SIG-M5 treated with dmso at 0.1 percent for 504 hours (cell line): ENCODE data around the gene CCL3.
A peak's percentile ranks its signal among the peaks of the same experiment; 100 is the strongest.
"Not testable (repeated sequence)": the region's sequence is repeated elsewhere in the genome, so short reads cannot be mapped to it uniquely, and the experiment has no call there.

Experiments
- DNase-seq: peaks from one replicate; lab custom pipeline; 2025; ENCODE audit not compliant: unreplicated experiment; lab: John Stamatoyannopoulos, UW

Gene CCL3

DNA sequence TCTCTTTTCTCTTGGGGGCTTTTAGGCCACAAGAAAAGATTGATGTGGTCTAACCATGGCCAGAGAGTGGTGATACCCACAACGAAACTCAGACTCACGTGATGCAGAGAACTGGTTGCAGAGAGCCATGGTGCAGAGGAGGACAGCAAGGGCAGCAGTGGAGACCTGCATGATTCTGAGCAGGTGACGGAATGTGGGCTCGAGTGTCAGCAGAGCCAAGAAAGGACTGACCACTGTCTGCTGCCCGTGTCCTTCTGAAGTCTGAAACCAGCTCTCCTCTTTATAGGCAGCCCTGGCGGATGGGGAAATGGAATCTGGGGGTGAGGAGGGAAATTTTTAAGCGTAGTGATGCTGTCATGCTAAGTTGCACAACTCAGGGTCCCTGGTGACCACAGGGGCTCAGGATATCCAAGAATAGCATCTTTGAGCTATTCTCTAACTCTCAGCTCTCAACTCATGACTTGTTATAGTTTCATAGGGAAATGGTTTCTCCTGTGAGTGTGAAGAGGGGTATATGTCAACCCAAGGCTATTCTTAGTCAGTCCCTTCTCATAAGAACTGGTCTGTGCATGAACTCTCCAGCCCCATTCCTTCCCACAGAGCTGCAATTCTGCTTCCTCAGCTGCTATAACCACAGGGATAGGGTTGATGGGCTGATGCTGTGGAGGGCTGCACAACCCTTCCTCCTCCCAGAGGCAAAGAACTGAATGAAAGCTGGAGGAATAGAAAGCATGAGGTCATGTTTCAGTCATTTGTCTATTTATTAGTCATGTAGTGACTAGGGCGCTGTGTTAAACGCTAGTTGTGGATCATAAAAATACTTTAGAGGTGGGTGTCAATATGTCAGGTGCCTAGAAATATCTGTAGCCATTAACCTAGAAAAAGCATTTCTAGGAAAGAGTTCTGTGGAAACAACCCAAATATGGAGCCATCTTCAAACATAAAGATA, at the start of gene CCL3:
CCL3 (minus strand) TSS at position 256 of the 949 bp plus-strand sequence; CDS start at position 171, 85 bp downstream.
- peak; percentile 97 for DNase-seq

DNA sequence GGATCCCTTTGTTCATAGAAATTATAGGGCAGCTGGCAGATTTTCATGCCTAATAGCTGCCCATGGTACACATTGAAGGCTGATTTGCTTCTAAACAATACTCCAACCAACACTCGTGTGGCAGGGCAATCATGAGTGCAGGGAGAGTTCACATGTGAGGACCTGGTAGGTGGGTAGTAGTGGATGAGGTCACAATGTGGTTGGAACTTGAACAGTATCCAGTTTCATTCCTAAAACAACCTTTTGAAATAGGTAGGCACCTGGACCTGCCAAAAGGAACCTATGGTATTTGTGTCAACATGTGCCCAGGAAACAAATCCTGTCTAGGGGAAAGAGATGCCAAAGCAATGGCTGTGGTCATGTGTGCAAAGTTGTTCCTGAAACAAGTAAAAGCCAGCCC, 46.5 kb upstream of the CCL3 start:
- DNase-seq: no peak

GRCh38 chr17:36136036-36136435, 46.1 kb upstream of the CCL3 start:
- no peak for DNase-seq

- no peak for DNase-seq
Measured at GRCh38 chr17:36135465-36135864, 45.5 kb upstream of the CCL3 start.

DNA sequence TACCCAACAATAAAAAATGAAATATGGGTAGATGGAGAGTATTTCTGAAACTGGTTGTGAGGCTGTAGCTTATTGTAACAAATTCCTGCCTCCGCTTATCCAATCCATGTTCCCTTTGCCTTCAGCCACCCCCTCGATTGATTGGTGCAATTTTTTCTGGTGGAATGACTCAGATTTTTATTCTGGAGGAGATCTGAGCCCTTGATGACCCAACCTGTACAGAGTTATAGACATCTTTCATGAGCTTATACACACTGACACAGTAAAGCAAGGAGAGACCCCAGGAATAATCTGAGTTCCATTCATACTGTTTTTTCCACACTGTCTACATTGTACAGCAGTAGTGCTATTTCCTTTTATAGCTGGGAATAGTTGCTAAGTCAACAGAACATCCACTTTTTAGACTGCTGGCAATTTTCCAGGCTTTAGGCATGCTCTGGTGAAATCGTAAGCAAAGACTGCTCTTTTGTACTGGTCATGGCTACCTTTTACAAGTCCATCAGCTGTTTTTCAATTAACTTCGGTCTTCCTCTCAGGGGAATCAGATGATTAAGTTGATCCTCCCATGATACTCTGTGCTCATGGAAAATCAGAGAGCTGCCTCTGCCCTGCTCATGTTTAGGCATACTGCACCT, 43.8 kb upstream of the CCL3 start:
- DNase-seq: no peak

DNA sequence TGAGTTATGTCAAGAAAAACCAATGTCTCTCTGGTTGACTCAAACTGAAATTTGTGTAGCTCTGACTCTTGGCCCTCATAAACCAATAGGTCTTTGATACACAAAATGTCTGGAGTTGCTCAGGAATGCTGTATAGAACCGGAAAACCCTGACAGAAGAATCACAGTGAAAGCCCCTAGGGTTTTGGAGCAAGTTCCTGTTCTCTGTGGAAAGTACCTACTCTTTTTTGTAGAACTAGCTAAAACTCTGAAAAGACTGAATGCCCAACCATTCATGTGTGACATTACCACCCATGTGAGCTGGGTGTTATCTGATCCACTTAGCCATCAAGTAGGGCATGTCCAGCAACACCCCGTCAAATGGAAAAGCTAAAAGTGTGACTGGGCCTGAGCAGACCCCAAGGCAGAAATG, 42.5 kb upstream of the CCL3 start:
- DNase-seq: no peak

GRCh38 chr17:36131931-36132330, 42.0 kb upstream of the CCL3 start:
- DNase-seq: no peak

- peak; percentile 70 for DNase-seq
Measured at GRCh38 chr17:36131421-36131820, 41.5 kb upstream of the CCL3 start.

- DNase-seq: no peak
Measured at GRCh38 chr17:36130346-36130745, 40.4 kb upstream of the CCL3 start.

DNA sequence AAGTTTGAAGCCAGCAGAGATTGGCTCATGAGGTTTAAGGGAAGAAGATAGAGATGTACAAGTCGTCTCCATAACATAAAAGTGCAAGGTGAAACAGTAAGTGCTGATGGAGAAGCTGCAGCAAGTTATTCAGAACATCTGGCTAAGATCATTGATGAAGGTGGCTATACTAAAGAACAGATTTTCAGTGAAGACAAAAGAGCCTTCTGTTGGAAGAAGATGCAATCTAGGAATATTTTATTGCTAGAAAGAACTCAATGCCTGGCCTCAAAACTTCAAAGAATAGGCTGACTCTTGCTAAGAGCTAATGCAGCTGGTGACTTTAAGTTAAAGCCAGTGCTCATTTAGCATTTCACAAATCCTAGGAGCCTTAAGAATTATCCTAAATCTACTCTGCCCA, 39.7 kb upstream of the CCL3 start:
- no peak for DNase-seq

DNA sequence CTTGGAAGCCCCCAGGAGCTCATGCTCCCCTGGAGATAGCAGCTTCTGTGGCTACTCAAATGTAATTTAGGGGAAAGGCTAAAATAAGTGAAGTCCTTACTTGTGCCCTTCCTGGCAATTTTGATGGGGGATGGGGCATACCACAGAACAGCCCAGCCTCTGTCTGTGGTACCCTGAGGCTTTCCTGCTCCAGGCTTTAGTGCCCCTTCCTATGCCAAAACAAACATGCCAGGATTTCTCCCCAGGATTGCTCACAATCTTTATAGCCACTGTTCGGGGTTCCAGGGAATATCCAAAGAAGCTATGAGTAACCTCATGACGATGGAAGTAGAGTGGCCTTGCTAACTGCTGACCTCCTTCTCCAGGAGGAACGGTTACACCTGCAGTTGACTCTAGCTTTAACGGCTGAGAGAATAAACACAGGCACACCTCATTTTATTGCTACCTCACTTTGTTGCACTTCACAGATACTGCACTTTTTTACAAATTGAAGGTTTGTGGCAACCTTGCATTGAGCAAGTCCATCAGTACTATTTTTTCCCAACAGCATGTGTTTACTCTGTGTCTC, 38.6 kb upstream of the CCL3 start:
- no peak for DNase-seq

DNA sequence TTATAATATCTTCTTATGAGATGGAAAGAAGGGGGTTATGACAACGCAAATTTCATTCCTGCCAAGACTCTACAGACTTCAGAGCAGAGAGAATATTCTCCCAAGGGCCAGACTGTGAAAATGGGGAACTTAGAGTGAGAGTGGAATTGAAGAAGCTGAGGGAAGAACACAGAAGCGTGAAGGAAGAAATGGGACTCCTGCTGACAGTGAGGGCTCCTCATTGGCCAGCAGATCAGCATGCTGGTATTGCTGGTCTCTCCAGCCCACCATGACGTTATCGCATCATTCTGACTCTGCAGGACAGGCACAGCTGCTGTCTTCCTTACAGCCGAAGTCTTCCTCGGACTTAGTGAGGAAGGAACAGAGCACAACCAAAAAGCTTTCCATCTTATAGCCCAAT, 38.0 kb upstream of the CCL3 start:
- DNase-seq: peak; percentile 18

DNA sequence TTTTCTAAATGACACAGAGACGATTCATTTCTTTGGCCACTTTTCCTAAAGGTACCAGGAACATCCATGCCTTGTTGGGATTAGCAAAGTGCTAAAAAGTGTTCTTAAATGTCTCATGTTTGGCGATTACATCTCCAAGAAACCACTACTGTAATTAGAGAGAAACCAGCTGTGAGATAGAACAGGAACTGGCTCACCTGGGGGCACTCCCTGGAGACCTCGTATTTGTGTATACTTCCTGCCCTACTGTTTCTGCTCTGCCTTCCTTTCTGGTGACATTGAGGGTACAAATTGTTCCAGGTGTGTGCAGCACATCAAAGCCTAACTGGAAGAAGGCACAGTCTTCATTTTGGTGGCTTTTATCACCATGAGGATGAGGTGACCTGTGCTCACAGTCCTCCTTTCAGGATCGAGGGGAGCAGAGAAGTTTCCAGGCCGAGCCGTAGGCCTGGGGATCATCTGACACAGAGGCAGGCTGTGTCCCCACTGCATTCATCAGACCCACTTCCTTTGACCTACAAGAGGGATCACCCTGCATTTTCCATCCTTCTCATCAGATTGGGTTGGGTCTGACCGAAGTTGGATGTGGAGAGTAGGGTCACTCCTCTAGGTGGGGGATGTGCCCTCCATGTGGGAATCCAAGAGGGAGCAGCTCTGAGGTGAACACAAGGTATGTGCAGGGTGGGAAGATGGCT, 37.4 kb upstream of the CCL3 start:
- DNase-seq: no peak

DNA sequence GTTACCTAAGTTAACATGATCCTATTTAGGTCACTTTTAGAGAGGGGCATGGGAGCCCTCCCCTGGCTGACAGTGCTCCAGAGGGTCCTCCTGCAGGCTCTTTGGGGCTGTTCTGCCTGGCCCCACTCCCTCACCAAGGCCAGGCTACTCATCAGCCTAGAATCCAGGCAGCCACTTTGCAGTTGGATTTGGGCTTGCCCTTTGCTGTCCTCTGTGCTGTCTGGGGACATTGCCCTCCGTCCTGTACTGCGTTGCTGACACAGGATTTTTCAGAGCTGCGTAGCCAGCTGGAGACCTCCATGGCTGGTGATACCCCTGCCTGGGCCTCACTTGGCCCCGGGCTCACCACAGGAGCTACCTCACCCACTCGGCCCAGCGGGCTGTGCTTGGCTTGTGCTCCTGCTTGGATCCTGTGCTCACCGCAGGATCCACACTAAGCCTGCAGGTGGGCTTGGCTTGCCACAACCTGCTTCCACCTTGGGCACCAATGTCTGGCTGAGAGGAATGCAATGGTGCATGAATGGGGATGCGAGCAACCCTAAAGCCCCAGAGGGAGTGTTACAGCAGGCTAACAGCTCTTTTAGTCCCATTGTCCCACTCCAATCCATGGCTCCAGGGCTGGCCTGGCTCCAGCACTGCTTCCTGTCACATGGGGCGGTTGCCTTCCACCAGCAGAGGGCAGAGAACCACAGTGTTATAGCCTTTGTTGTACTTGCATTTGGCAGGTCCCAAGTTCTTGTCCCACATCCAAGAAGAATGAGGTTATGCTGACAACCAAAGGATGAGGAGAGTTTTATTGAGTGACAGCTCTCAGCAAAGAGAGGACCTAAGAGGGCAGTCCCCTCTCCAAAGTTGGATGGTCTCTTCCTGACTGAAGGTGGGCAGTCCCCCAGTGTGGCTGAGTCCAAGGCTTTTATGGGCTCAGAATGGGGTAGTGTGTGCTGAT, 35.2 kb upstream of the CCL3 start:
- no peak for DNase-seq

- DNase-seq: no peak
Measured at GRCh38 chr17:36123431-36123830, 33.5 kb upstream of the CCL3 start.

DNA sequence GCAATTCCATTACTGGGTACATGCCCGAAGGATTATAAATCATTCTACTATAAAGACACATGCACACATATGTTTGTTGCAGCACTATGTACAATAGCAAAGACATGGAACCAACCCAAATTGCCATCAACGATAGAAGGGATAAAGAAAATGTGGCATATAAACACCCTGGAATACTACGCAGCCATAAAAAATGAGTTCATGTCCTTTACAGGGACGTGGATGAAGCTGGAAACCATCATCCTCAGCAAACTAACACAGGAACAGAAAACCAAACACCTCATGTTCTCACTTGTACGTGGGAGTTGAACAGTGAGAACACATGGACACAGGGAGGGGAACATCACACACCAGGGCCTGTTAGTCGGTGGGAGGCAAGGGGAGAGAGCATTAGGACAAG, 31.2 kb upstream of the CCL3 start:
- not testable (repeated sequence) for DNase-seq

GRCh38 chr17:36120221-36120620, 30.3 kb upstream of the CCL3 start:
- no peak for DNase-seq

- DNase-seq: no peak
Measured at GRCh38 chr17:36118477-36119353, 28.8 kb upstream of the CCL3 start.
